Ovary (tissue), 9 donors: Measurements from ENCODE around the gene AAK1. TPM values are rescaled to one million over a fixed set of nuclear protein-coding genes. Genes with fewer than 3 reads are reported as not detected.
A peak's percentile ranks its signal among the peaks of the same experiment; 100 is the strongest.

Source experiments
- DNase-seq, 5 donors: peaks; one replicate each; pipeline ENCODE4 v3.0.0-alpha.2; 2019 to 2020
- H3K27ac ChIP-seq, 2 donors: fragments of 200-600 bp; one replicate each; pipeline versions ENCODE4 v1.5.1 to v1.8.0; 2019 to 2022
- H3K27me3 ChIP-seq: fragments of 200-600 bp; one replicate; pipeline ENCODE4 v1.8.0; 2022
- H3K36me3 ChIP-seq: fragments of 200-600 bp; sonication (generic); one replicate; pipeline ENCODE4 v1.5.1; 2019
- H3K4me1 ChIP-seq: one replicate; pipeline ENCODE4 v1.8.1; 2013; ENCODE audit warnings: mild to moderate bottlenecking, moderate library complexity; ENCODE audit not compliant: insufficient read depth
- H3K4me3 ChIP-seq: fragments of 200-600 bp; sonication (generic); one replicate; pipeline ENCODE4 v1.5.1; 2017
- H3K9me3 ChIP-seq, 2 donors: fragments of 200-600 bp in 1 of 2; sonication (generic) in 1 of 2; one replicate each; pipeline versions ENCODE4 v1.5.1 to v1.8.1; 2013 to 2019; ENCODE audit warnings: mild to moderate bottlenecking in 1 of 2, moderate library complexity in 1 of 2
- CTCF ChIP-seq, 3 donors: fragments of 450-650 bp in 2 of 3; fragments of 200-600 bp in 1 of 3; IDR thresholded peaks; one replicate each; pipeline versions ENCODE4 v1.5.1 to v1.8.0; 2016 to 2022; ENCODE audit warnings: antibody characterized with exemption in 3 of 3, mild to moderate bottlenecking in 1 of 3
- EP300 ChIP-seq: sonication (generic); formaldehyde crosslinking; IDR thresholded peaks from one replicate; pipeline ENCODE4 v1.6.1; 2017; ENCODE audit warnings: antibody characterized with exemption
- POLR2A ChIP-seq: fragments of 450-650 bp; IDR thresholded peaks from one replicate; pipeline ENCODE4 v1.6.1; 2017; ENCODE audit warnings: antibody characterized with exemption, mild to moderate bottlenecking, moderate library complexity
- WGBS, 3 donors: extraction: QIAGEN DNeasy Blood & Tissue Kit in 1 of 3; methylation state at CpG; one replicate each; pipeline versions ENCODE4 v1.1.5 to v1.1.7; 2013 to 2017; 5-methylcytosine and 5-hydroxymethylcytosine counted together
- intact Hi-C, 4 donors: fragments of 100-400 bp; cut with DNase I; formaldehyde crosslinking; loops; one replicate each; pipeline versions ENCODE4 v1.11.0 to v1.15.1; 2022 to 2023
- polyA plus RNA-seq, 2 donors: library from polyadenylated mRNA; stranded (reverse); fragments of 200-250 nt in 1 of 2; fragments of 350-450 nt in 1 of 2; fragmentation: Illumina TruSeq in 1 of 2; extraction: RNeasy Lipid Tissue Mini Kit (QIAGEN cat#74804) in 1 of 2; gene quantifications; one replicate each; pipeline ENCODE4 v1.2.3, GENCODE V29; 2013 to 2014
- total RNA-seq, 7 donors: library from RNA; depleted of rRNA in 2 of 7; stranded (reverse); fragments of >200 nt in 2 of 7; fragmentation: NEBNext Ultra II Directional in 3 of 7; extraction: Animal tissue kit (Norgen Biotek cat#: 25700) in 3 of 7; gene quantifications; one replicate each; pipeline versions ENCODE4 v1.1.0 to v1.2.4, GENCODE V29; 2016 to 2023
- donor health status: DM: no; HTN: no; CAD: no; lungs with moderate emphysema.
- donor health status: DM: no; HTN: no; CAD: no.
- donor health status: Bipolar disorder and iron deficiency.
- donor health status: DM: yes; HTN: yes; CAD: no.
- donor health status: DM: no; HTN: no; CAD: no.
- donor health status: DM: yes; HTN: yes; CAD: no.

The AAK1 gene
- total and polyA plus RNA-seq, 9 donors: 7.4 to 53.6 (median 34.3) TPM

- 72 to 91% (median 74%) methylated on average over 5 of the region's 5 CpGs for WGBS, 3 donors
- Histone ChIP-seq H3K4me1 (no peaks in the 10 kb centered on the region), H3K9me3 (no peaks in the 10 kb centered on the region), H3K4me3 (no peak overlapping the region), H3K27me3 (no peaks in the 10 kb centered on the region), H3K27ac (no peak overlapping the region), H3K36me3 (no peaks in the 10 kb centered on the region)
- no peak for TF ChIP-seq CTCF (IDR thresholded peaks at IDR 0.05)
- no peak for TF ChIP-seq POLR2A
- TF ChIP-seq EP300: no peak
- intact Hi-C loops: no loop called here
- no peak for DNase-seq
Observed at GRCh38 chr2:69470911-69471310, 172.6 kb downstream of the AAK1 start.

GRCh38 chr2:69469784-69470183 is 173.8 kb downstream of the AAK1 start:
- WGBS, 3 donors: 28 to 51% (median 47%) methylated on average over 1 of the region's 1 CpG
- no peak overlapping the region for H3K27ac ChIP-seq

GRCh38 chr2:69469375-69469774 is 174.2 kb downstream of the AAK1 start:
- no peaks in the 10 kb centered on the region for H3K27me3 ChIP-seq
- no peak overlapping the region for H3K27ac ChIP-seq
- intact Hi-C loops: no loop called here
- DNase-seq: no peak
- no peaks in the 10 kb centered on the region for H3K36me3 ChIP-seq
- TF ChIP-seq EP300: no peak
- no peak overlapping the region for H3K4me3 ChIP-seq
- H3K9me3 ChIP-seq: no peaks in the 10 kb centered on the region
- no peaks in the 10 kb centered on the region for H3K4me1 ChIP-seq
- WGBS, 3 donors: 65 to 78% (median 75%) methylated on average over 3 of the region's 3 CpGs

More at GRCh38 chr2:69469784-69470183, 173.8 kb downstream of the AAK1 start:
- Histone ChIP-seq H3K27me3 (no peaks in the 10 kb centered on the region), H3K36me3 (no peaks in the 10 kb centered on the region), H3K4me1 (no peaks in the 10 kb centered on the region), H3K9me3 (no peaks in the 10 kb centered on the region), H3K4me3 (no peak overlapping the region)
- TF ChIP-seq EP300 (no peak), POLR2A (no peak), CTCF (IDR thresholded peaks at IDR 0.05) (no peak)
- no peak for DNase-seq
- intact Hi-C loops: no loop called here

- intact Hi-C loops: no loop called here
- Histone ChIP-seq H3K27ac (no peak overlapping the region), H3K4me1 (no peaks in the 10 kb centered on the region), H3K27me3 (no peaks in the 10 kb centered on the region), H3K4me3 (no peak overlapping the region), H3K36me3 (no peaks in the 10 kb centered on the region), H3K9me3 (no peaks in the 10 kb centered on the region)
- no peak for TF ChIP-seq CTCF (IDR thresholded peaks at IDR 0.05)
- TF ChIP-seq EP300: no peak
- no peak for TF ChIP-seq POLR2A
- WGBS, 3 donors: 93 to 98% (median 95%) methylated on average over 8 of the region's 8 CpGs
- DNase-seq: no peak
Observed at GRCh38 chr2:69466728-69467127, 176.8 kb downstream of the AAK1 start.

- no peaks in the 10 kb centered on the region for H3K9me3 ChIP-seq
- WGBS, 3 donors: 74 to 86% (median 79%) methylated on average over 14 of the region's 14 CpGs
- TF ChIP-seq CTCF (IDR thresholded peaks at IDR 0.05): no peak
- no peak for TF ChIP-seq POLR2A
- no peak for TF ChIP-seq EP300
- DNase-seq: peak in 1 of 5 donors; percentile 40
- H3K4me1 ChIP-seq: no peaks in the 10 kb centered on the region
- H3K36me3 ChIP-seq: no peaks in the 10 kb centered on the region
- no peaks in the 10 kb centered on the region for H3K27me3 ChIP-seq
- no peak overlapping the region for H3K27ac ChIP-seq
- no peak overlapping the region for H3K4me3 ChIP-seq
- intact Hi-C loops: no loop called here
Observed at GRCh38 chr2:69465513-69466456, 177.8 kb downstream of the AAK1 start.
